ENCODE measurements around the gene WWTR1. TPM values are rescaled to one million over a fixed set of nuclear protein-coding genes. Genes with fewer than 3 reads are reported as not detected.

The WWTR1 gene
- polyA plus RNA-seq, 1 donor (not counting 4 experiments of a cell fraction or from before 2014, with no cell fraction given): 77.3 TPM

GRCh38 chr3:149538371-149538770 lies 119.5 kb downstream of the WWTR1 start:
- FAIRE-seq: no peak
- peaks cover 8% of the 10 kb centered on the region for H3K4me1 ChIP-seq (ENCODE audit: control insufficient read depth, extremely low read depth, insufficient read depth, low read length)

GRCh38 chr3:149536429-149536828 lies 121.4 kb downstream of the WWTR1 start:
- Histone ChIP-seq H2AFZ (ENCODE audit: control insufficient read depth, low read length) (no peak overlapping the region), H3K27ac (ENCODE audit: control insufficient read depth, insufficient read depth, low read length) (no peak overlapping the region), H3K9me3 (ENCODE audit: control insufficient read depth, low read depth, low read length) (no peaks in the 10 kb centered on the region), H3K27me3 (ENCODE audit: control insufficient read depth, extremely low read depth, insufficient read depth, low read length) (no peaks in the 10 kb centered on the region), H3K4me1 (ENCODE audit: control insufficient read depth, extremely low read depth, insufficient read depth, low read length) (peaks cover 8% of the 10 kb centered on the region), H4K20me1 (ENCODE audit: control insufficient read depth, extremely low read depth, insufficient read depth, low read length) (no peaks in the 10 kb centered on the region), H3K9me1 (ENCODE audit: control insufficient read depth, extremely low read depth, insufficient read depth, low read length) (no peaks in the 10 kb centered on the region), H3K36me3 (ENCODE audit: control insufficient read depth in 2 of 2, extremely low read depth in 1 of 2, insufficient read depth in 2 of 2, low read length in 2 of 2) (peaks cover 7 to 11% of the 10 kb centered on the region in 2 experiments), H3K9ac (ENCODE audit: control insufficient read depth, extremely low read depth, insufficient read depth, low read length) (no peak overlapping the region), H3K79me2 (ENCODE audit: control insufficient read depth, insufficient read depth, low read length) (peaks cover 32% of the 10 kb centered on the region), H3K4me2 (ENCODE audit: control insufficient read depth, extremely low read depth, insufficient read depth, low read depth, low read length) (no peak overlapping the region), H3K4me3 (ENCODE audit: control insufficient read depth in 2 of 3, extremely low read depth in 1 of 3, insufficient read depth in 2 of 3, low read depth in 1 of 3, low read length in 3 of 3) (no peak overlapping the region)
- no peak for DNase-seq (ENCODE audit: low read depth, low spot score)
- TF ChIP-seq CTCF (optimal IDR thresholded peaks at IDR 0.05 in 1 of 3, IDR thresholded peaks at IDR 0.05 in 1 of 3, conservative IDR thresholded peaks at IDR 0.05 in 1 of 3; ENCODE audit: extremely low read depth in 1 of 3, insufficient read depth in 2 of 3, low read length in 3 of 3): no peak
- TF ChIP-seq EZH2 (IDR thresholded peaks at IDR 0.05; ENCODE audit: low read length): no peak
- no peak for FAIRE-seq
- dilution Hi-C loops (cut with MboI; ENCODE audit: extremely low pct_ligation_motif_present, low sequenced_read_pairs): no loop called here

More at GRCh38 chr3:149538371-149538770, 119.5 kb downstream of the WWTR1 start:
- dilution Hi-C loops (cut with MboI; ENCODE audit: extremely low pct_ligation_motif_present, low sequenced_read_pairs): no loop called here
- TF ChIP-seq CTCF (optimal IDR thresholded peaks at IDR 0.05 in 1 of 3, IDR thresholded peaks at IDR 0.05 in 1 of 3, conservative IDR thresholded peaks at IDR 0.05 in 1 of 3; ENCODE audit: extremely low read depth in 1 of 3, insufficient read depth in 2 of 3, low read length in 3 of 3) (no peak), EZH2 (IDR thresholded peaks at IDR 0.05; ENCODE audit: low read length) (no peak)
- no peak overlapping the region for H2AFZ ChIP-seq (ENCODE audit: control insufficient read depth, low read length)
- no peaks in the 10 kb centered on the region for H3K27me3 ChIP-seq (ENCODE audit: control insufficient read depth, extremely low read depth, insufficient read depth, low read length)
- peaks cover 10 to 18% of the 10 kb centered on the region in 2 experiments for H3K36me3 ChIP-seq (ENCODE audit: control insufficient read depth in 2 of 2, extremely low read depth in 1 of 2, insufficient read depth in 2 of 2, low read length in 2 of 2)
- H4K20me1 ChIP-seq (ENCODE audit: control insufficient read depth, extremely low read depth, insufficient read depth, low read length): no peaks in the 10 kb centered on the region
- no peak overlapping the region for H3K27ac ChIP-seq (ENCODE audit: control insufficient read depth, insufficient read depth, low read length)
- H3K79me2 ChIP-seq (ENCODE audit: control insufficient read depth, insufficient read depth, low read length): peaks cover 26% of the 10 kb centered on the region
- no peak for DNase-seq (ENCODE audit: low read depth, low spot score)
- H3K9me3 ChIP-seq (ENCODE audit: control insufficient read depth, low read depth, low read length): no peaks in the 10 kb centered on the region
- no peak overlapping the region for H3K4me3 ChIP-seq (ENCODE audit: control insufficient read depth in 2 of 3, extremely low read depth in 1 of 3, insufficient read depth in 2 of 3, low read depth in 1 of 3, low read length in 3 of 3)
- no peak overlapping the region for H3K9ac ChIP-seq (ENCODE audit: control insufficient read depth, extremely low read depth, insufficient read depth, low read length)
- no peak overlapping the region for H3K4me2 ChIP-seq (ENCODE audit: control insufficient read depth, extremely low read depth, insufficient read depth, low read depth, low read length)
- no peaks in the 10 kb centered on the region for H3K9me1 ChIP-seq (ENCODE audit: control insufficient read depth, extremely low read depth, insufficient read depth, low read length)
